GM23338 (cell line): ENCODE measurements around the gene TPK1. TPM values are rescaled to one million over a fixed set of nuclear protein-coding genes. Genes with fewer than 3 reads are reported as not detected.

ENCODE experiments used
- ATAC-seq: fragments of 200-7000 bp; cut with Tn5 transposase; 3 replicates; pipeline ENCODE4 v1.9.1; 2020
- DNase-seq: peaks from one replicate; pipeline ENCODE4 v3.0.0-alpha.2; 2015; ENCODE audit warnings: low spot score
- H2AFZ ChIP-seq: fragments of 200-600 bp; sonication (generic); 2 replicates; pipeline ENCODE4 v1.8.0; 2016; ENCODE audit warnings: antibody characterized with exemption, mild to moderate bottlenecking, moderate library complexity
- H3F3A ChIP-seq: fragments of 200-600 bp; sonication (generic); replicated peaks from 2 replicates; pipeline ENCODE4 v1.8.0; 2017; ENCODE audit warnings: antibody characterized with exemption, mixed run types, low read depth
- H3K27ac ChIP-seq: fragments of 200-600 bp; sonication (generic); 2 replicates; pipeline ENCODE4 v1.6.1; 2016; ENCODE audit warnings: low read depth
- H3K27me3 ChIP-seq: fragments of 200-600 bp; sonication (generic); 2 replicates; pipeline ENCODE4 v1.8.0; 2016; ENCODE audit warnings: mild to moderate bottlenecking, mixed run types, moderate library complexity; ENCODE audit not compliant: insufficient read depth
- H3K36me3 ChIP-seq: fragments of 200-600 bp; sonication (generic); 2 replicates; pipeline ENCODE4 v1.8.0; 2016; ENCODE audit warnings: mild to moderate bottlenecking; ENCODE audit not compliant: insufficient read depth
- H3K4me1 ChIP-seq: fragments of 200-600 bp; sonication (generic); 2 replicates; pipeline ENCODE4 v1.8.0; 2016; ENCODE audit warnings: mild to moderate bottlenecking, moderate library complexity; ENCODE audit not compliant: insufficient read depth
- H3K4me2 ChIP-seq: fragments of 200-600 bp; sonication (generic); 2 replicates; pipeline ENCODE4 v1.7.1; 2017; ENCODE audit warnings: mixed run types
- H3K4me3 ChIP-seq: fragments of 200-600 bp; sonication (generic); 2 replicates; pipeline ENCODE4 v1.6.1; 2016; ENCODE audit warnings: mixed run types
- H3K79me2 ChIP-seq: fragments of 200-600 bp; sonication (generic); replicated peaks from 2 replicates; pipeline ENCODE4 v1.8.0; 2017; ENCODE audit warnings: mild to moderate bottlenecking; ENCODE audit not compliant: insufficient read depth
- H3K9me2 ChIP-seq: fragments of 200-600 bp; sonication (generic); 2 replicates; pipeline ENCODE4 v1.8.0; 2017; ENCODE audit not compliant: insufficient read depth
- H4K20me1 ChIP-seq: fragments of 200-600 bp; sonication (generic); replicated peaks from 2 replicates; pipeline ENCODE4 v1.8.0; 2017; ENCODE audit warnings: mild to moderate bottlenecking; ENCODE audit not compliant: insufficient read depth
- H3K27ac Mint-ChIP-seq: 2 replicates; pipeline ENCODE4 v1.8.0; 2020; ENCODE audit warnings: inconsistent platforms, mild to moderate bottlenecking, moderate library complexity, mixed read lengths
- H3K27me3 Mint-ChIP-seq: 3 replicates; pipeline ENCODE4 v1.8.0; 2022; ENCODE audit warnings: low read depth, mild to moderate bottlenecking, moderate library complexity, mixed read lengths, inconsistent platforms; ENCODE audit not compliant: insufficient read depth, poor library complexity
- H3K36me3 Mint-ChIP-seq: 3 replicates; pipeline ENCODE4 v1.8.0; 2021; ENCODE audit warnings: low read depth, mild to moderate bottlenecking, inconsistent platforms, moderate library complexity, mixed read lengths
- H3K4me1 Mint-ChIP-seq: 3 replicates; pipeline ENCODE4 v1.8.0; 2020; ENCODE audit warnings: mild to moderate bottlenecking, inconsistent platforms, mixed read lengths
- H3K4me3 Mint-ChIP-seq: 3 replicates; pipeline ENCODE4 v1.8.0; 2021; ENCODE audit warnings: moderate library complexity, mild to moderate bottlenecking, inconsistent platforms, mixed read lengths
- H3K9me3 Mint-ChIP-seq: 3 replicates; pipeline ENCODE4 v1.8.0; 2020; ENCODE audit warnings: moderate library complexity, mild to moderate bottlenecking, inconsistent platforms, mixed read lengths
- EZH2 ChIP-seq: fragments of 200-600 bp; sonication (generic); IDR thresholded peaks from one replicate; pipeline ENCODE4 v1.8.0; 2017; ENCODE audit warnings: antibody characterized with exemption, mild to moderate bottlenecking, low read depth; ENCODE audit not compliant: unreplicated experiment
- EZH2phosphoT487 ChIP-seq: fragments of 200-600 bp; sonication (generic); IDR thresholded peaks from one replicate; pipeline ENCODE4 v1.8.1; 2018; ENCODE audit warnings: antibody characterized with exemption; ENCODE audit not compliant: unreplicated experiment
- JUNB ChIP-seq: IDR thresholded peaks from one replicate; pipeline ENCODE4 v1.6.1; 2016; ENCODE audit warnings: antibody characterized with exemption; ENCODE audit not compliant: unreplicated experiment
- NANOG ChIP-seq: IDR thresholded peaks from 2 replicates; pipeline ENCODE4 v1.6.1; 2016; ENCODE audit warnings: antibody characterized with exemption, borderline replicate concordance
- STAT1 ChIP-seq: IDR thresholded peaks from one replicate; pipeline ENCODE4 v1.6.1; 2016; ENCODE audit warnings: antibody characterized with exemption; ENCODE audit not compliant: unreplicated experiment
- ZNF114 ChIP-seq: fragments of 250-450 bp; sonication (Bioruptor Pico); IDR thresholded peaks from 2 replicates; pipeline ENCODE4 v1.5.0; 2020; ENCODE audit warnings: mild to moderate bottlenecking, moderate library complexity
- ZNF331 ChIP-seq: fragments of 250-450 bp; sonication (Bioruptor Pico); IDR thresholded peaks from 2 replicates; pipeline ENCODE4 v1.5.0; 2020; ENCODE audit warnings: low read depth, mild to moderate bottlenecking, moderate library complexity
- ZNF462 ChIP-seq: fragments of 250-450 bp; sonication (Bioruptor Pico); IDR thresholded peaks from 2 replicates; pipeline ENCODE4 v1.5.0; 2020; ENCODE audit warnings: mild to moderate bottlenecking, moderate library complexity
- polyA plus RNA-seq: library from polyadenylated mRNA; unstranded; fragments of >200 nt; fragmentation: Nextera tagmentation; extraction: Ambion mirVana; gene quantifications from 2 replicates; pipeline ENCODE4 v1.2.1, GENCODE V29; 2016
- total RNA-seq: library from RNA; depleted of rRNA; stranded (reverse); fragments of >200 nt; shearing (Covaris generic); gene quantifications from 2 replicates; pipeline ENCODE4 v1.2.3, GENCODE V29; 2014
- TF ChIP-seq, protein P1 (sequence below): IDR thresholded peaks from one replicate; pipeline ENCODE4 v1.6.1; 2018; ENCODE audit warnings: antibody characterized with exemption; ENCODE audit not compliant: unreplicated experiment
- TF ChIP-seq, protein P2 (sequence below), 2 experiments: fragments of 200-600 bp in 1 of 2; sonication (generic) in 1 of 2; conservative IDR thresholded peaks; 2 replicates each; pipeline versions ENCODE4 v1.5.1 to v1.6.1; 2016 to 2017; ENCODE audit warnings: antibody characterized with exemption in 2 of 2, low read depth in 2 of 2, mild to moderate bottlenecking in 2 of 2, moderate library complexity in 1 of 2

Gene TPK1
- total and polyA plus RNA-seq, 2 experiments from 2014 or later = 2.6 to 2.9 TPM

DNA sequence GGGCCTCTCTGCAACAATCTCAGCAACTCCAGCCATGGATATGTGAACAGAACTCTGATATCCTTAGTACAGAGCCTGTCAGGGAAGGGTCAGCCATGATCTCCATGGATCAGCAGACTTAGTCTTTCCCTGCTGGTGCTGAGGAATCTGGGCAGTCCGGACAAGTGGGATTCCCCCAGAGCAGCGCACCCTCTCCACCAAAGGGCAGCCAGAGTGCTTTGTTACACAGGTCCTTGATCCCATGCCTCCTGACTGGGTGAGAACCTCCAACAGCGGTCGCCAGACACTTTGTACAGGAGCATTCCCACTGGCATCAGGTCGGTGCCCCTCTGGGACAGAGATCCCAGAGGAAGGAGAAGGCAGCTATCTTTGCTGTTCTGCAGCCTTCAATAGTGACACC is 38.9 kb downstream of the TPK1 start:
- Histone ChIP-seq H3K79me2 (no peaks in the 10 kb centered on the region), H3K9me2 (0 out of 2 replicates have a peak, but pooled peaks cover 5% of the 10 kb centered on the region), H2AFZ (no peak overlapping the region), H3K36me3 (no peaks in the 10 kb centered on the region), H3F3A (no peaks in the 10 kb centered on the region), H3K4me1 (no peaks in the 10 kb centered on the region), H3K27ac (no peak overlapping the region), H3K4me2 (no peak overlapping the region), H3K4me3 (no peak overlapping the region), H3K27me3 (no peaks in the 10 kb centered on the region), H4K20me1 (no peaks in the 10 kb centered on the region)
- peaks cover 10% of the 10 kb centered on the region for H3K9me3 Mint-ChIP-seq
- no peak for TF ChIP-seq EZH2phosphoT487
- TF ChIP-seq EZH2 = no peak
- TF ChIP-seq, protein P1, sequence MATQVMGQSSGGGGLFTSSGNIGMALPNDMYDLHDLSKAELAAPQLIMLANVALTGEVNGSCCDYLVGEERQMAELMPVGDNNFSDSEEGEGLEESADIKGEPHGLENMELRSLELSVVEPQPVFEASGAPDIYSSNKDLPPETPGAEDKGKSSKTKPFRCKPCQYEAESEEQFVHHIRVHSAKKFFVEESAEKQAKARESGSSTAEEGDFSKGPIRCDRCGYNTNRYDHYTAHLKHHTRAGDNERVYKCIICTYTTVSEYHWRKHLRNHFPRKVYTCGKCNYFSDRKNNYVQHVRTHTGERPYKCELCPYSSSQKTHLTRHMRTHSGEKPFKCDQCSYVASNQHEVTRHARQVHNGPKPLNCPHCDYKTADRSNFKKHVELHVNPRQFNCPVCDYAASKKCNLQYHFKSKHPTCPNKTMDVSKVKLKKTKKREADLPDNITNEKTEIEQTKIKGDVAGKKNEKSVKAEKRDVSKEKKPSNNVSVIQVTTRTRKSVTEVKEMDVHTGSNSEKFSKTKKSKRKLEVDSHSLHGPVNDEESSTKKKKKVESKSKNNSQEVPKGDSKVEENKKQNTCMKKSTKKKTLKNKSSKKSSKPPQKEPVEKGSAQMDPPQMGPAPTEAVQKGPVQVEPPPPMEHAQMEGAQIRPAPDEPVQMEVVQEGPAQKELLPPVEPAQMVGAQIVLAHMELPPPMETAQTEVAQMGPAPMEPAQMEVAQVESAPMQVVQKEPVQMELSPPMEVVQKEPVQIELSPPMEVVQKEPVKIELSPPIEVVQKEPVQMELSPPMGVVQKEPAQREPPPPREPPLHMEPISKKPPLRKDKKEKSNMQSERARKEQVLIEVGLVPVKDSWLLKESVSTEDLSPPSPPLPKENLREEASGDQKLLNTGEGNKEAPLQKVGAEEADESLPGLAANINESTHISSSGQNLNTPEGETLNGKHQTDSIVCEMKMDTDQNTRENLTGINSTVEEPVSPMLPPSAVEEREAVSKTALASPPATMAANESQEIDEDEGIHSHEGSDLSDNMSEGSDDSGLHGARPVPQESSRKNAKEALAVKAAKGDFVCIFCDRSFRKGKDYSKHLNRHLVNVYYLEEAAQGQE = no peak
- no peak for TF ChIP-seq JUNB
- TF ChIP-seq STAT1 = no peak
- TF ChIP-seq ZNF331 (CRISPR knock-in tag) = no peak
- TF ChIP-seq, protein P2, sequence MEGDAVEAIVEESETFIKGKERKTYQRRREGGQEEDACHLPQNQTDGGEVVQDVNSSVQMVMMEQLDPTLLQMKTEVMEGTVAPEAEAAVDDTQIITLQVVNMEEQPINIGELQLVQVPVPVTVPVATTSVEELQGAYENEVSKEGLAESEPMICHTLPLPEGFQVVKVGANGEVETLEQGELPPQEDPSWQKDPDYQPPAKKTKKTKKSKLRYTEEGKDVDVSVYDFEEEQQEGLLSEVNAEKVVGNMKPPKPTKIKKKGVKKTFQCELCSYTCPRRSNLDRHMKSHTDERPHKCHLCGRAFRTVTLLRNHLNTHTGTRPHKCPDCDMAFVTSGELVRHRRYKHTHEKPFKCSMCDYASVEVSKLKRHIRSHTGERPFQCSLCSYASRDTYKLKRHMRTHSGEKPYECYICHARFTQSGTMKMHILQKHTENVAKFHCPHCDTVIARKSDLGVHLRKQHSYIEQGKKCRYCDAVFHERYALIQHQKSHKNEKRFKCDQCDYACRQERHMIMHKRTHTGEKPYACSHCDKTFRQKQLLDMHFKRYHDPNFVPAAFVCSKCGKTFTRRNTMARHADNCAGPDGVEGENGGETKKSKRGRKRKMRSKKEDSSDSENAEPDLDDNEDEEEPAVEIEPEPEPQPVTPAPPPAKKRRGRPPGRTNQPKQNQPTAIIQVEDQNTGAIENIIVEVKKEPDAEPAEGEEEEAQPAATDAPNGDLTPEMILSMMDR (conservative IDR thresholded peaks at IDR 0.05; ENCODE audit: low read depth in 2 of 2) = no peak
- H3K36me3 Mint-ChIP-seq = peaks cover 6% of the 10 kb centered on the region; the same call in 1 of the 3 replicates
- H3K4me1 Mint-ChIP-seq = no peaks in the 10 kb centered on the region; the same call in 2 of the 3 replicates
- ATAC-seq (no peak), DNase-seq (no peak)
- H3K27ac Mint-ChIP-seq = no peak overlapping the region
- no peak overlapping the region for H3K4me3 Mint-ChIP-seq
- H3K27me3 Mint-ChIP-seq = peaks cover 3% of the 10 kb centered on the region

GRCh38 chr7:144792050-144792449 is 43.8 kb downstream of the TPK1 start:
- no peaks in the 10 kb centered on the region for H3K79me2 ChIP-seq
- H3K4me2 ChIP-seq = no peak overlapping the region
- Mint-ChIP-seq H3K36me3 (no peaks in the 10 kb centered on the region), H3K9me3 (no peaks in the 10 kb centered on the region), H3K4me3 (no peak overlapping the region), H3K27me3 (no peaks in the 10 kb centered on the region), H3K4me1 (no peaks in the 10 kb centered on the region), H3K27ac (no peak overlapping the region)
- H3K9me2 ChIP-seq = no peaks in the 10 kb centered on the region
- H3K4me3 ChIP-seq = no peak overlapping the region
- no peak for ATAC-seq
- H4K20me1 ChIP-seq = no peaks in the 10 kb centered on the region
- H3K36me3 ChIP-seq = no peaks in the 10 kb centered on the region
- H3K27ac ChIP-seq = no peak overlapping the region
- no peaks in the 10 kb centered on the region for H3F3A ChIP-seq
- no peaks in the 10 kb centered on the region for H3K27me3 ChIP-seq
- H3K4me1 ChIP-seq = no peaks in the 10 kb centered on the region
- no peak overlapping the region for H2AFZ ChIP-seq
- DNase-seq = no peak
- TF ChIP-seq JUNB (no peak), NANOG (no peak), EZH2 (no peak), ZNF114 (no peak), EZH2phosphoT487 (no peak), ZNF462 (CRISPR knock-in tag) (no peak)
